Fibroblast of mammary gland (primary cell): ENCODE data around the gene SLC10A3.

Experiments
- DNase-seq: peaks from one replicate; pipeline ENCODE4 v3.0.0-alpha.2; 2010; ENCODE audit warnings: low read depth
- H3K4me3 ChIP-seq: 2 replicates; pipeline ENCODE4 v1.5.1; 2011; ENCODE audit warnings: low read depth, mild to moderate bottlenecking, low read length, moderate library complexity; ENCODE audit not compliant: control insufficient read depth
- CTCF ChIP-seq: conservative IDR thresholded peaks from 2 replicates; pipeline ENCODE4 v1.5.1; 2011; ENCODE audit warnings: low read depth, low read length, inconsistent platforms; ENCODE audit not compliant: control insufficient read depth, insufficient read depth

Gene SLC10A3

GRCh38 chrX:154490414-154491083, at the start of gene SLC10A3:
Gene SLC10A3, minus strand, starts transcription at chrX:154490629. Its CDS starts 1,689 bp downstream, at chrX:154488940.
- peak; percentile 91 for DNase-seq
- H3K4me3 ChIP-seq: peak within 1 kb of the TSS; percentile 63
- TF ChIP-seq CTCF: no peak

- TF ChIP-seq CTCF: no peak
- no peak for DNase-seq
- no peak overlapping the region for H3K4me3 ChIP-seq
Measured at GRCh38 chrX:154539077-154539476, 48.6 kb upstream of the SLC10A3 start.

GRCh38 chrX:154535892-154536291, 45.5 kb upstream of the SLC10A3 start:
- no peak for TF ChIP-seq CTCF
- H3K4me3 ChIP-seq: no peak overlapping the region

GRCh38 chrX:154534526-154535322, 44.3 kb upstream of the SLC10A3 start:
- no peak overlapping the region for H3K4me3 ChIP-seq
- peak; percentile 86 for DNase-seq
- TF ChIP-seq CTCF: peak; percentile 97

More at GRCh38 chrX:154535892-154536291, 45.5 kb upstream of the SLC10A3 start:
- DNase-seq: no peak

GRCh38 chrX:154532690-154533089, 42.3 kb upstream of the SLC10A3 start:
- H3K4me3 ChIP-seq: no peak overlapping the region

GRCh38 chrX:154531626-154532025, 41.2 kb upstream of the SLC10A3 start:
- peak; percentile 39 for DNase-seq
- TF ChIP-seq CTCF: no peak
- no peak overlapping the region for H3K4me3 ChIP-seq

More at GRCh38 chrX:154532690-154533089, 42.3 kb upstream of the SLC10A3 start:
- TF ChIP-seq CTCF: no peak
- DNase-seq: no peak
